Head of caudate nucleus (tissue), 42 donors: Measurements from ENCODE around the gene COMMD10.
"Not testable (repeated sequence)": the region's sequence is repeated elsewhere in the genome, so short reads cannot be mapped to it uniquely, and the experiment has no call there.

Experiments used
- DNase-seq, 42 donors: peaks; one replicate each; pipeline versions ENCODE4 v3.0.0 to v3.0.0-alpha.2; 2020 to 2021; ENCODE audit warnings: mixed read lengths in 7 of 42
- intact Hi-C: fragments of 100-400 bp; cut with DNase I; formaldehyde crosslinking; loops from one replicate; pipeline ENCODE4 v1.15.0; 2022

COMMD10 gene

DNA sequence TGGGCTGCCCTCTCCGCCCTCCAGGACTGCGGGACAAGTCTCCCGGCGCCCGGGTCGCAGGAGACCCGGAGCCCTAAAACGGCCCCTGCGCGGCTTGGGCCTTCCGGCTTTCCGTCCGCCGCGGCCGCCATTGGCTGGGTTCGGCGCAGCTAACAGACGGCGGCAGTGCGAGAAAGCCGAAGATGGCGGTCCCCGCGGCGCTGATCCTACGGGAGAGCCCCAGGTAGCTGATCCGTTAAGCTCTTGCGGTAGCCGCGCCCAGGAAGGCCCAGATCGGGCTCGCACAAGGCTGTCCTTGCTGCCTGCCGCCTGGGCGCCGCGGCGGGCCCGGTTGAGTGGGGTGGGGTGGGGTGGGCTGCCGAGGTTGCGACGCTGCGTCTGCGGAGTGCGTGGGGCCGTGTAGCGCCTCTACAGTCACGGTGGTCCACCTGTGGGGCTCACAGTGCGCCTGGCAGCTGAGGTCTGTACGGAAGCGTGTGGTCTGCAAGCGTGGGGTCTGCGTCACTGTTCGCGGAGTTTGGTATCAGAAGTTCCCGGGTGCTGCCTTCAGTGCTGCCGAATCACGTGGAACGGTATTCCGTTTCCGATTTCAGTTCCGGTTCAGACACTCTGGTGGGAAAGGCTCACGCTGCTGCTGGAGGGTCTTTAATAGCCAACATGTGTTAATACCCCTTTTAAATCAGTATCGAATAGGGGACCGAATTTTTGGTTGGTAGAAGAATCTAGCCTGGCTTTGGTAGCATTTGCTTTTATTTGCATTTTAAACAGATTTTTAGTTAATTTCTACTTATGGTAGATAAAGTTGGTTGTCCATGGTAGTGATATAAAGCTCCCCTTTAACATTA, at the start of gene COMMD10:
TSS of gene COMMD10 (plus strand) at position 155 of the 845 bp plus-strand sequence.
- intact Hi-C loops, result no loop called here
- DNase-seq, result peak; percentile 69 to 94 (median 84)

- no peak for DNase-seq
- intact Hi-C loops, result no loop called here
These were observed 49.7 kb upstream of the COMMD10 start for GRCh38 chr5:116035123-116035522.

GRCh38 chr5:116037236-116037822, 47.5 kb upstream of the COMMD10 start:
- DNase-seq, result no peak
- intact Hi-C loops, result no loop called here

GRCh38 chr5:116038817-116039216, 46.0 kb upstream of the COMMD10 start:
- DNase-seq, result no peak
- intact Hi-C loops, result no loop called here

GRCh38 chr5:116042375-116042774, 42.5 kb upstream of the COMMD10 start:
- intact Hi-C loops, result no loop called here
- no peak for DNase-seq

GRCh38 chr5:116044073-116044472, 40.8 kb upstream of the COMMD10 start:
- intact Hi-C loops, result no loop called here
- DNase-seq, result no peak

DNA sequence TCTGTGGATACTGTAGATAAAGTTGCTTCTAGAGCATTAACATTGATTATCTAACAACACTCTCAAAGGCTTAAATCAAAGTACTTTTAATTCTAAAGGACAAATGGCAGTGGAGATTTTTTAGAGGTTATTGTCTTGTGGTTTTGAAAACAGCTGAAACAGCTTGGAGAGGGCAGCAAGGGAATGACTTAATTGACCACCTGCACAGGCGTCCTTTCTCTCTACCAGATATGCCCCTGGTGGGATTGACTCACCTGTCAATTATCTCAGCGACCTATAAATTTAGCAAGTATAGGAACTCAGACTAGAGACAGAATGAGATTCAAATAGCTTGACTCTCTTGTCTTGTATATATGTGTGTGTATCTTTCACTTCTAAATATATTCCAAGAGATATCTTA, 39.0 kb upstream of the COMMD10 start:
- intact Hi-C loops, result no loop called here
- no peak for DNase-seq

DNA sequence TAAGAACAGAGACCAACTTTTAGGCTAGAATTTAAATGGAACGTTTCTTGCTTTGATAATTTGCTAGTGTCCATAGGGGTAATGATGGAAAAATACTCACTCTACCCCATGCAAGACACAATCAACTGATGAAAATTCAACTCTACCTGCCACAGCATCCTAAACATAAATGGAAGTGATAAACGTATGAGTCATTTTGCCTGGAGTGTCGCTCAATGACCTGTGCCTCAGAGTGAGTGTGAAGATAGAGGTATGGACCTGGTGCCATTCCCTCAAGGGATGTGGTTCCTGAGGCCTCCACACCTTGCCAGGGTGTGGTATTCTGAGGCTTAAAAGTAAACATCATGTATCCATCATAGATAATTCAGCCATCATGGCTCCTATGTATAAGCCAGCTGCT, 38.6 kb upstream of the COMMD10 start:
- DNase-seq, result no peak
- intact Hi-C loops, result no loop called here

- DNase-seq, result no peak
- intact Hi-C loops, result no loop called here
These were observed 38.0 kb upstream of the COMMD10 start for GRCh38 chr5:116046823-116047222.

GRCh38 chr5:116058346-116058936, 26.4 kb upstream of the COMMD10 start:
- peak in 3 of 42 donors; percentile 5 to 34 (median 12) for DNase-seq
- intact Hi-C loops, result no loop called here

GRCh38 chr5:116062352-116062751, 22.5 kb upstream of the COMMD10 start:
- no peak for DNase-seq
- intact Hi-C loops, result no loop called here

DNA sequence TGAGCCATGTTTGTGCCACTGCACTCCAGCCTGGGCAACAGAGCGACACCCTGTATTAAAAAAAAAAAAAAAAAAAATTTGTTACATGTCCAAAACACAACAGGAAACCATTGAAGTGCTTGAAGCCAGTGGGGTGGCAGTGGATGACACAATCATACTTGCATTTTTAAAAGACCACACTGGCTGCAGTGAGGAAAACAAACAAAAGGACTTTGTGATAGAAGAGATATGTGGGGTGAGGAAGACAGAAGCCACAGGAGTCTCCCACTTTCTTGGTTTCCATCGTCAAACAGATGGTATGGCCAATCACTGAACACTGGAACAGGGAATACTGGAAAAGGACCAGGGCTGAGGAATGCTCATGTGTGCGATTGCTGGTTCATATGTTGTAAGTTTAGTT, 20.9 kb upstream of the COMMD10 start:
- intact Hi-C loops, result no loop called here
- DNase-seq, result no peak

GRCh38 chr5:116068028-116068632, 16.7 kb upstream of the COMMD10 start:
- intact Hi-C loops, result no loop called here
- peak in 21 of 42 donors; percentile 15 to 85 (median 51) for DNase-seq

DNA sequence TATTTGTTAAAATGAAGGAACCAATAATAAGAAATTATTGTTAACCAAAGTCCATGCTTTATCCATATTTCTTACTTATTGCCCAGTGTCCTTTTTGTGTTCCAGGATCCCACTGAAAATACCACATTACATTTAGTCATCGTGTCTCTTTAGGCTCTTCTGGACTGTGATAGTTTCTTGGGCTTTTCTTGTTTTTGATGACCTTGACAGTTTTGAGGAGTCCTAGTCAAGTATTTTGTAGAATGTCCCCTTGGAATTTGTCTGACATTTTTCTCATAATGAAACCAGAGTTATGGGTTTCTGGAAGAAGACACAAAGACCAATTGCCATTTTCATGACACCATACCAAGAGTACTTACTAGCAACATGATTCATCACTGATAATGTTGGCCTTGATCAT, 13.6 kb upstream of the COMMD10 start:
- intact Hi-C loops, result no loop called here
- DNase-seq, result no peak

DNA sequence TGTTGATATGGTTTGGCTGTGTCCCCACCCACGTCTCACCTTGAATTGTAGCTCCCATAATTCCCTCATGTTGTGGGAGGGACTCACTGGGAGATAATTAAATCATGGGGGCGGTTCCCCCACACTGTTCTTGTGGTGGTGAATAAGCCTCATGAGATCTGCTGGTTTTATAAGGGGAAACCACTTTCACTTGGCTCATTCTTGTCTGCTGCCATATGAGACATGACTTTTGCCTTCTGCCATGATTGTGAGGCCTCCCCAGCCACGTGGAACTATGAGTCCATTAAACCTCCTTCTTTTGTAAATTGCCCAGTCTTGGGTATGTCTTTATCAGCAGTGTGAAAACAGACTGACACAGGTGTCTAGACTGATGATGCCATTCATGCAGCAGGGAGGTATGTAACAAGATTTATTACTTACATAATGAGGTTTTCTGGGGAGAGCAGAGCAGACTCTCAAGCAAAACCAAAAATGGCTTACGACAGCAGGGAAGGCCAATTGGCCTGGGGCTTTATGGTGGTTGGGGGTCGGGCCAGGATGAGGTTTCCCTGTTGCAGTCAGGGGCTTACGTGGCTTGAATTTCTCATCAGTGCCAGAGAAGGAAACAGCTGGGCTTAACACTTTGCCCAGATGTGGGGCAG, 9.5 kb upstream of the COMMD10 start:
- DNase-seq, result peak in 1 of 42 donors; percentile 20
- intact Hi-C loops, result no loop called here

GRCh38 chr5:116076496-116076895, 8.3 kb upstream of the COMMD10 start:
- DNase-seq, result peak in 2 of 42 donors; percentile 6
- intact Hi-C loops, result no loop called here

- DNase-seq, result no peak
- intact Hi-C loops, result no loop called here
These were observed 6.6 kb upstream of the COMMD10 start for GRCh38 chr5:116078199-116078598.

- intact Hi-C loops, result no loop called here
- peak in 32 of 42 donors; percentile 6 to 59 (median 33) for DNase-seq
These were observed 536 bp upstream of the COMMD10 start for GRCh38 chr5:116084287-116084691.

DNA sequence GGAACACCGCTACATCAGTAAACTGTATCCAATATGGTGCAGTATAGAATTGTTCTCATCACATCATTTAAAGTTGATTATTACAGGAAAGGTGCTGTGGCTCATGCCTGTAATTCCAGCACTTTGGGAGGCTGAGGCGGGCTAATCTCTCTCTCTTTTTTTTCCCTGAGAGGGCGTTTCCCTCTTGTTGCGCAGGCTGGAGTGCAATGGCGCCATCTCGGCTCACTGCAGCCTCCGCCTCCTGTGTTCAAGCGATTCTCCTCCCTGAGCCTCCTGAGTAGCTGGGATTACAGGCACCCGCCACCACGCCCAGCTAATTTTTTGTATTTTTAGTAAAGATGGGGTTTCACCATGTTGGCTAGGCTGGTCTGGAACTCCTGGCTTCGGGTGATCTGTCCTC, 1.5 kb downstream of the COMMD10 start:
- intact Hi-C loops, DNase-seq: not testable (repeated sequence)
